Ovary (tissue), 3 donors: Measurements from ENCODE around the gene PARPBP.

ENCODE experiments used
- CTCF ChIP-seq, 3 donors: fragments of 450-650 bp in 2 of 3; fragments of 200-600 bp in 1 of 3; IDR thresholded peaks; one replicate each; pipeline versions ENCODE4 v1.5.1 to v1.8.0; 2016 to 2022; ENCODE audit warnings: antibody characterized with exemption in 3 of 3, mild to moderate bottlenecking in 1 of 3
- EP300 ChIP-seq: sonication (generic); formaldehyde crosslinking; IDR thresholded peaks from one replicate; pipeline ENCODE4 v1.6.1; 2017; ENCODE audit warnings: antibody characterized with exemption
- POLR2A ChIP-seq: fragments of 450-650 bp; IDR thresholded peaks from one replicate; pipeline ENCODE4 v1.6.1; 2017; ENCODE audit warnings: antibody characterized with exemption, mild to moderate bottlenecking, moderate library complexity
- donor health status: DM: no; HTN: no; CAD: no.

GRCh38 chr12:102227954-102228353 lies 108.0 kb downstream of the PARPBP start:
- TF ChIP-seq CTCF (IDR thresholded peaks at IDR 0.05) = no peak
- TF ChIP-seq POLR2A = no peak
- no peak for TF ChIP-seq EP300
